OCI-LY3 (cell line): Measurements from ENCODE around the gene HDAC1.
"Not testable (repeated sequence)": the region's sequence is repeated elsewhere in the genome, so short reads cannot be mapped to it uniquely, and the experiment has no call there.

Experiments
- H2AFZ ChIP-seq: fragments of 200-600, 300-600 bp; shearing (Covaris generic); 2 replicates; pipeline ENCODE4 v1.6.0; 2014; ENCODE audit warnings: antibody characterized with exemption, low read depth, low read length
- H3K27ac ChIP-seq: fragments of 200-600, 300-600 bp; sonication (generic); 2 replicates; pipeline ENCODE4 v1.5.1; 2014; ENCODE audit warnings: mild to moderate bottlenecking, low read length, moderate library complexity, mixed read lengths
- H3K27me3 ChIP-seq: fragments of 200-600, 300-600 bp; sonication (generic); 2 replicates; pipeline ENCODE4 v1.6.1; 2014; ENCODE audit warnings: low read depth, low read length, mixed read lengths
- H3K36me3 ChIP-seq: fragments of 200-600, 300-600 bp; sonication (generic); replicated peaks from 2 replicates; pipeline ENCODE3; 2014; ENCODE audit warnings: low read depth, low read length, mixed read lengths
- H3K4me1 ChIP-seq: fragments of 300-600, 200-600 bp; sonication (generic); 2 replicates; pipeline ENCODE4 v1.6.1; 2014; ENCODE audit warnings: low read length, mixed read lengths
- H3K4me2 ChIP-seq: fragments of 200-600, 300-600 bp; sonication (generic); 2 replicates; pipeline ENCODE4 v1.6.1; 2014; ENCODE audit warnings: low read length, mixed read lengths
- H3K4me3 ChIP-seq: fragments of 300-600, 200-600 bp; sonication (generic); 2 replicates; pipeline ENCODE4 v1.5.1; 2014; ENCODE audit warnings: antibody characterized with exemption, mild to moderate bottlenecking, low read length, moderate library complexity
- H3K79me2 ChIP-seq: fragments of 300-600, 200-600 bp; shearing (Covaris generic); 2 replicates; pipeline ENCODE4 v1.6.1; 2014; ENCODE audit warnings: mild to moderate bottlenecking, low read length, mixed read lengths
- H3K9ac ChIP-seq: fragments of 300-600, 200-600 bp; shearing (Covaris generic); 2 replicates; pipeline ENCODE4 v1.6.0; 2014; ENCODE audit warnings: mild to moderate bottlenecking, low read length, moderate library complexity
- H3K9me3 ChIP-seq: fragments of 200-600, 300-600 bp; shearing (Covaris generic); 2 replicates; pipeline ENCODE4 v1.6.1; 2014; ENCODE audit warnings: low read length, mixed read lengths; ENCODE audit not compliant: insufficient read depth
- H4K20me1 ChIP-seq: fragments of 200-600, 300-600 bp; sonication (generic); 2 replicates; pipeline ENCODE4 v1.6.1; 2016; ENCODE audit warnings: low read length, mixed read lengths; ENCODE audit not compliant: insufficient read depth
- EZH2phosphoT487 ChIP-seq: fragments of 200-600 bp; shearing (Covaris generic); IDR thresholded peaks from 2 replicates; pipeline ENCODE4 v1.6.1; 2018; ENCODE audit warnings: antibody characterized with exemption, mixed run types, low read depth
- TF ChIP-seq, protein P1 (sequence below): fragments of 200-600, 300-600 bp; sonication (generic); IDR thresholded peaks from 2 replicates; pipeline ENCODE4 v1.5.1; 2014; ENCODE audit warnings: antibody characterized with exemption, low read length, low read depth

The HDAC1 gene

DNA sequence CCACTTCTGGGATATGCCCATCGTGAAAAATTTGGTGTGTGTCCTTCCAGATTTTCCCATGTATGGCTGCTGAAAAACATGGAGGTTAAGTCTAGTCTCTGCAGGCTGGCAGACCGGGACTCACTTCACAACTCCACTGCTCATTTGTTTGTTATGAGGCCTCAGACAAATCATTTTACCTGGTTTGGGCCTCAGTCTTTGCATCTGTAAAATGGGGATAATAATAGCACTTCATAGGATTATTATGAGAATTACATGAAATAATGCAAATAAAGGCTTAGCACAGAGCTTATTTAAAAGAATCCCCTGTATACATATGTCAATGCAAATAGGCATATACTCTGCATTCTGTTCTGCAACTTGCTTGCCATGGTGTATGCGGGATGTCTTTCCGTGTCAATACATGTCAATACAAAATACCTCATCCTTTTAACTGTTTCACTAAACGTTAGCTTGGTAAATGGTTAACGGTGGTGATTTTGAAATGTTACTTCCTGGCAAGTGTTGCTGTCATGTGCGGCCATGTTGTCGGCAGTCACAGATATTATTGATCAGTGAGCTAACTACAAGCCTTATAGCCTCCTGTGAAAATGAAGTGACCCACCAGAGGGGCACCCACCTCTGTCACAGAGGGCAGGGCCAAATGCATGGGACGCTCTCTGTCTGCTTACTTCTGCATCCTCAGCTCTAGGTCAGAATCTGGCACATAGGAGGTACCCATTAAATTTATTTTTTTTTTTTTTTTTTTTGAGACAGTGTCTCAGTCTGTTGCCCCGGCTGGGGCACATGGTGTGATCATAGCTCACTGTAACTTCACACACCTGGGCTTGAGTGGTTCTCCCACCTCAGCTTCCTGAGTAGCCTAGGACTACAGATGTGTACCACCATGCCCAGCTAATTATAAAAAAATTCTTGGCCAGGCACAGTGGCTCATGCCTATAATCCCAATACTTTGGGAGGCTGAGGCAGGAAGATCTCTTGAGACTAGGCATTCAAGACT, 36.5 kb upstream of the HDAC1 start:
- Histone ChIP-seq H3K79me2 (no peaks in the 10 kb centered on the region), H3K4me3 (no peak overlapping the region), H3K4me2 (peak overlapping the region; percentile 43), H3K9me3 (peaks cover 12% of the 10 kb centered on the region; the same call in 1 of the 2 replicates), H2AFZ (peak overlapping the region; percentile 85), H3K36me3 (no peaks in the 10 kb centered on the region), H4K20me1 (no peaks in the 10 kb centered on the region), H3K9ac (no peak overlapping the region), H3K27ac (no peak overlapping the region), H3K27me3 (no peaks in the 10 kb centered on the region), H3K4me1 (peaks cover 45% of the 10 kb centered on the region)
- TF ChIP-seq, protein P1, sequence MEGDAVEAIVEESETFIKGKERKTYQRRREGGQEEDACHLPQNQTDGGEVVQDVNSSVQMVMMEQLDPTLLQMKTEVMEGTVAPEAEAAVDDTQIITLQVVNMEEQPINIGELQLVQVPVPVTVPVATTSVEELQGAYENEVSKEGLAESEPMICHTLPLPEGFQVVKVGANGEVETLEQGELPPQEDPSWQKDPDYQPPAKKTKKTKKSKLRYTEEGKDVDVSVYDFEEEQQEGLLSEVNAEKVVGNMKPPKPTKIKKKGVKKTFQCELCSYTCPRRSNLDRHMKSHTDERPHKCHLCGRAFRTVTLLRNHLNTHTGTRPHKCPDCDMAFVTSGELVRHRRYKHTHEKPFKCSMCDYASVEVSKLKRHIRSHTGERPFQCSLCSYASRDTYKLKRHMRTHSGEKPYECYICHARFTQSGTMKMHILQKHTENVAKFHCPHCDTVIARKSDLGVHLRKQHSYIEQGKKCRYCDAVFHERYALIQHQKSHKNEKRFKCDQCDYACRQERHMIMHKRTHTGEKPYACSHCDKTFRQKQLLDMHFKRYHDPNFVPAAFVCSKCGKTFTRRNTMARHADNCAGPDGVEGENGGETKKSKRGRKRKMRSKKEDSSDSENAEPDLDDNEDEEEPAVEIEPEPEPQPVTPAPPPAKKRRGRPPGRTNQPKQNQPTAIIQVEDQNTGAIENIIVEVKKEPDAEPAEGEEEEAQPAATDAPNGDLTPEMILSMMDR: no peak
- TF ChIP-seq EZH2phosphoT487: no peak

DNA sequence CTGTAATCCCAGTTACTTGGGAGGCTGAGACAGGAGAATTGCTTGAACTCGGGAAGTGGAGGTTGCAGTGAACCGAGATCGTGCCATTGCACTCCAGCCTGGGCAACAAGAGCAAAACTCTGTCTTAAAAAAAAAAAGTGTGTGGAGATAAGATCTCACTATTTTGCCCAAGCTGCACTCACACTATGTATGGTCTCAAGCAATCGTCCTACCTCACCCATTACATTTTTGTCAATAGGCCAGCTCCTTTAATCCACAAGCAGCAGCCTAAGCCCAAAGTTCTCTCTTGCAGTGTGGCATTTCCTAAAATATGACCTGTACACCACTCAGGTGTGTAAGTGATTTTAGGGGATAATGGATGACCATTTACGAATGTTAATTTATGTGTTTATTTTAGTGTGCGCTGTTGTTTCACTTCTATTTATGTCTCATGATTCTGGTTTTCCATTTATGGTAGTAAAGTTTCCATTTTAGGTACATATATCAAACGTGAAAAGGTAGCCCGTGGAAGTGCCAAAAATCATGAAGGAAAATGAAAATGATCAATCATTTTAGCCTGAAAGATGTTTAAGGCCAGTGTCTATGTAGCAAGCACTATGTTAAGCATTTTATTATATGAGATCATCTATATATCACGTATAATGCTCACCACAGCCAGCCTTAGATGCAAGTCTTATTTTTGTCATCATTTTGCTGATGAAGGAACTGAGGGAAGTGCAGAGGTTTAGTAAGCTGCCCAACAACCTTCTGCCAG, 35.2 kb upstream of the HDAC1 start:
- Histone ChIP-seq H3K4me2 (peak overlapping the region; percentile 41), H3K27ac (no peak overlapping the region), H3K27me3 (no peaks in the 10 kb centered on the region), H3K4me3 (no peak overlapping the region), H4K20me1 (no peaks in the 10 kb centered on the region), H3K4me1 (peaks cover 33% of the 10 kb centered on the region), H2AFZ (peak overlapping the region; percentile 84), H3K9me3 (no peaks in the 10 kb centered on the region), H3K79me2 (no peaks in the 10 kb centered on the region), H3K36me3 (no peaks in the 10 kb centered on the region), H3K9ac (no peak overlapping the region)
- TF ChIP-seq, protein P1: no peak
- no peak for TF ChIP-seq EZH2phosphoT487

DNA sequence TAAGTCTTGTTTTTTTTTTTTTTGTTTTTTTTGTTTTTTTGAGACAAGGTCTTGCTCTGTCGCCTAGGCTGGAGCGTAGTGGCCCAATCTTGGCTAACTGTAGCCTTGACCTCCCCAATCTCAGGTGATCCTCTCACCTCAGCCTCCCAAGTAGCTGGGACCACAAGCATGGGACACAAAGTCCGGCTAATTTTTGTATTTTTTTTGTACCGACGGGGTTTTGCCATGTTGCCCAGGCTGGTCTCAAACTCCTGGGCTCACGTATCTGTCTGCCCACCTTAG, 34.7 kb upstream of the HDAC1 start:
- H3K79me2 ChIP-seq: no peaks in the 10 kb centered on the region
- TF ChIP-seq, protein P1: no peak
- TF ChIP-seq EZH2phosphoT487: no peak

DNA sequence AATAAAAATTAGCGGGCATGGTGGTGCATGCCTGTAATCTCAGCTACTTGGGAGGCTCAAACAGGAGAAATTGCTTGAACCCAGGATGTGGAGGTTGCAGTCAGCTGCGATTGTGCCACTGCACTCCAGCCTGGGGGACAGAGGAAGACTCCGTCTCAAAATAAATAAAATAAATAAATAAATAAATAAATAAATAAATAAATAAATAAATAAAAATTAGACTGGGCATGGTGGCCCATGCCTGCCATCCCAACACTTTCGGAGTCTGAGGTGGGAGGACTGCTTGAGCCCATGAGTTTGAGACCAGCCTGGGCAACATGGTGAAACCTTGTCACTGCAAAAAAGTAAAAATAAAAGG, 28.7 kb upstream of the HDAC1 start:
- not testable (repeated sequence) for H3K9ac ChIP-seq, H3K27ac ChIP-seq, H3K36me3 ChIP-seq, H3K9me3 ChIP-seq, H4K20me1 ChIP-seq, H3K4me3 ChIP-seq, H3K27me3 ChIP-seq, H3K4me2 ChIP-seq, H2AFZ ChIP-seq, H3K79me2 ChIP-seq
- peaks cover 13% of the 10 kb centered on the region; the same call in 1 of the 2 replicates for H3K4me1 ChIP-seq

More for the DNA sequence above, 34.7 kb upstream of the HDAC1 start:
- Histone ChIP-seq H3K36me3 (no peaks in the 10 kb centered on the region), H3K4me2 (no peak overlapping the region), H3K9me3 (no peaks in the 10 kb centered on the region), H3K9ac (no peak overlapping the region), H2AFZ (no peak overlapping the region), H3K4me3 (no peak overlapping the region), H3K27me3 (no peaks in the 10 kb centered on the region), H3K27ac (no peak overlapping the region), H3K4me1 (peaks cover 29% of the 10 kb centered on the region), H4K20me1 (no peaks in the 10 kb centered on the region)
